ENCODE measurements around the gene HSPA13. TPM values are rescaled to one million over a fixed set of nuclear protein-coding genes. Genes with fewer than 3 reads are reported as not detected.

The HSPA13 gene
- total RNA-seq, 4 donors from 2014 or later = 5.9 to 9.2 (median 7.1) TPM

GRCh38 chr21:14403681-14404318 lies 20.9 kb upstream of the HSPA13 start:
- TF ChIP-seq POLR2A (IDR thresholded peaks at IDR 0.05) (no peak), CTCF (IDR thresholded peaks at IDR 0.05) (no peak)
- 46 to 48% methylated on average over 1 of the region's 1 CpG for WGBS, 2 donors
- no peak for DNase-seq (ENCODE audit: low spot score in 2 of 2)
- H3K4me3 ChIP-seq (ENCODE audit: low read depth, poor library complexity, severe bottlenecking) = no peak overlapping the region
- intact Hi-C loops (cut with DNase I; ENCODE audit: low total_unique reads) = no loop called here

GRCh38 chr21:14401217-14401616 lies 18.3 kb upstream of the HSPA13 start:
- DNase-seq (ENCODE audit: low spot score in 2 of 2) = no peak
- H3K4me3 ChIP-seq (ENCODE audit: low read depth, poor library complexity, severe bottlenecking) = no peak overlapping the region
- WGBS, 2 donors = 37 to 45% methylated on average over 1 of the region's 1 CpG
- intact Hi-C loops (cut with DNase I; ENCODE audit: low total_unique reads) = no loop called here
- no peak for TF ChIP-seq CTCF (IDR thresholded peaks at IDR 0.05)
- TF ChIP-seq POLR2A (IDR thresholded peaks at IDR 0.05) = no peak

DNA sequence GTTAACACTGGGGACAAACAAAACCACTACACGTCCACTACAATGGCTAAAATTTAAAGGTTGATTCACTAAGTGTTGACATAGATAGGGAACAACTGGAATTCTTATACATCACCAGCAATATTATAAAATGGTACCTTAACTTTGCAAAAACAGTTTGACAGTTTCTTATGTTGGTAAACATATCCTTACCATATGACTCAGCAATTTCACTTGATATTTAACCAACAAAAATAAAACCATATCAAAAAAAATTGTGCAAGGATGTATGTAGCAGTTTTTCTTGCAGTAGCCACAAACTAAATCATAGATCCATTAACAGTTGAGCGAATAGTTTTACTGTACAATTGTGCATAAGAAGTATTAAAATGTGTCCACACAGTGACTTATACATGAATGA lies 5.3 kb upstream of the HSPA13 start:
- intact Hi-C loops (cut with DNase I; ENCODE audit: low total_unique reads) = no loop called here
- 83 to 92% methylated on average over 2 of the region's 2 CpGs for WGBS, 2 donors

DNA sequence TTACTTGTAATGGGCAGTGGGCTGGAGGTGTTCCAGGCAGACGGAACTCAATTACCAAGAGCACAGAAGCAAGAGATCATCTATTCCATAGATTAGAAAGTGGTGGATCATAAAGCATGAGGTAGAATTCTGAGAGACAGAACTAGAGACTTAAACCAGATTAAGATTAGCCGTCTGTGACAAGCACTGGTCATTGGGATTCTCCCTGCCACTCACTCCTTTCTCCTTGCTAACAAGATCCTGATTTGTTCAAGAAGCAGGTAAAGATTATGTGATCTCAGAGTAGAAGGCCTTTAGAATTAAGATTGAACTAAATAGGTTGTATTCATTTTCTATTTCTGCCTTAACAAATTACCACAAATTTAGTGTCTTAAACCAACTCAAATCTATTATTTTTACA lies 1.5 kb upstream of the HSPA13 start:
- 90 to 94% methylated on average over 2 of the region's 2 CpGs for WGBS, 2 donors

More for the DNA sequence above, 5.3 kb upstream of the HSPA13 start:
- DNase-seq (ENCODE audit: low spot score in 2 of 2) = no peak
- no peak overlapping the region for H3K4me3 ChIP-seq (ENCODE audit: low read depth, poor library complexity, severe bottlenecking)
- no peak for TF ChIP-seq POLR2A (IDR thresholded peaks at IDR 0.05)
- no peak for TF ChIP-seq CTCF (IDR thresholded peaks at IDR 0.05)

DNA sequence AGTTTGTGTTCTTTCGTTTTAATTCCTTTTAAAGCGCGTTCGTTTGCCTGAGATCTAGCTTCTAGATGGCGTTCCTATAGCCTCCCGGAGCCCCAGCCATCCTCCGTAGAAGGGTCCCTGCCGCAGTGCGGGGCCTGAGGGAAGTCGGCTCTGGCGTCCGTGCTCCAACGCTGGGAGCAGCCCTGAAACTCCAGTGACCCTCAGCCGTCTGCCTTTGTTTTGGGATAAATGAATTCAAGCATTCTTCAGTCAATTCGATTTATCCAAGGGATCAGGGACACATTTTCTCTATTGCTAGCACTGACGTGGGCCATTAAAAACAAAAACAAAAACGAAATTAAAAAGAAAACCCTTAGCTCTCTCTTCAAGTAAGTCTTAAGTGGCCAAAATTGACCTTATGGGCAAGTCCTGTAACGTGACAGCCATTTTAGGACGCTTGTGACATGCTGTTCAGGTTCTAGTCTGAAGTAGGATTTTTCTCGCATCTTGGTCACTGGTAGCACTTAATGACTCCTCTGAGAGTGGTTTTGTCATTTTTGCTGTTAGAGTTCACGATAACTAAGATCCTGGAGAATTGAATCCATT lies 742 bp upstream of the HSPA13 start:
- DNase-seq (ENCODE audit: low spot score in 2 of 2) = no peak
- peak overlapping the region; percentile 39 for H3K4me3 ChIP-seq (ENCODE audit: low read depth, poor library complexity, severe bottlenecking)
- intact Hi-C loops (cut with DNase I; ENCODE audit: low total_unique reads) = no loop called here
- TF ChIP-seq POLR2A (IDR thresholded peaks at IDR 0.05) = no peak
- no peak for TF ChIP-seq CTCF (IDR thresholded peaks at IDR 0.05)
- WGBS, 2 donors = 5 to 6% methylated on average over 21 of the region's 21 CpGs

More for the DNA sequence above, 1.5 kb upstream of the HSPA13 start:
- H3K4me3 ChIP-seq (ENCODE audit: low read depth, poor library complexity, severe bottlenecking) = no peak overlapping the region
- TF ChIP-seq CTCF (IDR thresholded peaks at IDR 0.05) = no peak
- DNase-seq (ENCODE audit: low spot score in 2 of 2) = no peak
- intact Hi-C loops (cut with DNase I; ENCODE audit: low total_unique reads) = no loop called here

- no peak for TF ChIP-seq POLR2A (IDR thresholded peaks at IDR 0.05)
- no peak for TF ChIP-seq CTCF (IDR thresholded peaks at IDR 0.05)
- intact Hi-C loops (cut with DNase I; ENCODE audit: low total_unique reads) = no loop called here
- peak overlapping the region; percentile 94 for H3K4me3 ChIP-seq (ENCODE audit: low read depth, poor library complexity, severe bottlenecking)
- peak in 1 of 2 donors; percentile 16 for DNase-seq (ENCODE audit: low spot score in 2 of 2)
- 0% methylated on average over 8 to 9 of the region's 9 CpGs for WGBS, 2 donors
Measured at GRCh38 chr21:14382486-14382834, 486 bp downstream of the HSPA13 start.

Measured in lower leg skin (tissue), 4 donors.